Activated CD4-positive, alpha-beta T cell treated with anti-CD3 and anti-CD28 coated beads, Interleukin-2, amount 50 U/mL, for 16 hours (primary cell): Measurements from ENCODE around the gene MPO.

Source experiments
- DNase-seq: peaks from one replicate; pipeline ENCODE4 v3.0.0-alpha.2; 2020

The MPO gene

DNA sequence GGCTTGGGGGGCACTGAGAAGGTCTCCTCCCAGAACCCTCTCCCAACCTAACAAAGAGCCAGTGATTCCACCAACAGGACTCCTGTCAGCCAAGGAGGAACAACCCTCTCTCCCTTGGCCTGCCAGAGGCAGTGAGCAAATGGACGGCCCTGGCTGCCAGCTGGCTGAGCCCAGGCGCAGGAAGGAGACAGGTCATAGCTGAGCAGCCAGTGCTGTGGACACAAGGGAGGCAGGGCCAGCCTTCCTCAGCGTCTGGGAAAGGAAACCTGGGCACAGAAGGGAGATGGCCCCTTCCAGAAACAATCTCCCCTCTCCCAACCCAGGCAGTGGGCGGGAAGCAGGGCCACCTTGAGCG, 2.1 kb downstream of the MPO start:
- no peak for DNase-seq

- DNase-seq, result no peak
Measured at GRCh38 chr17:58277802-58278595, 2.7 kb downstream of the MPO start.

DNA sequence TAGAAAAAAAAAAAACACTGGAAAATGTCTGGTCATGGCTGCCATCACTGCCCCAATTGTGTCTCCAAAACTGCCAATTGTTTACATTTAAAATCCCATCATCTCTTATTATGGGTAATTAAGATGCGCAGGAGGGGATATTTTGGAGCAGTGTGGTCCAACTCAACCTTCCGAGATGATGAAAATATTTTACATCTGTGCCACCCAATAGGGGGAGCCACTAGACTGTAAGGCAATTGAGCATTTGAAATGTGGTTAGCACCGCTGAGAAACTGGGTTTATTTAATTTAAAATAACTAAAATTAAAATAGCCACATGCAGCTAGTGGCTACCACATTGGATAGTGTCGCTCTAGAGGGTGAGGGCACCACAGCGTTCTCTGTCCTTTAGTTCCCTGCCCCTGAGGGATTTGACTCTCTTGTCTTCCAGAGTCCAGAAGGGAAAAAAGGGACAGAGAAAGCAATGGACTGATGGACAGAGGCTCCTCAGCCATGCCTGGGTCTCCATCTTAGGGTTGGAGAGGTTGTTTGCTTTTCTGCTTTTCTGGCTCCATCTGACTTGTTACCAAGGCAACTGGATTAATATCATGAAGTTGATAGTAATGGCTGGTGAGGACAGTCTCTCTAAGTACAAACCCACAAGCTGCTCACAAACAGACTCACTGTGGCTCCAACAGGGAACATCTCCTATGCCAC, 3.5 kb downstream of the MPO start:
- peak; percentile 38 for DNase-seq

DNA sequence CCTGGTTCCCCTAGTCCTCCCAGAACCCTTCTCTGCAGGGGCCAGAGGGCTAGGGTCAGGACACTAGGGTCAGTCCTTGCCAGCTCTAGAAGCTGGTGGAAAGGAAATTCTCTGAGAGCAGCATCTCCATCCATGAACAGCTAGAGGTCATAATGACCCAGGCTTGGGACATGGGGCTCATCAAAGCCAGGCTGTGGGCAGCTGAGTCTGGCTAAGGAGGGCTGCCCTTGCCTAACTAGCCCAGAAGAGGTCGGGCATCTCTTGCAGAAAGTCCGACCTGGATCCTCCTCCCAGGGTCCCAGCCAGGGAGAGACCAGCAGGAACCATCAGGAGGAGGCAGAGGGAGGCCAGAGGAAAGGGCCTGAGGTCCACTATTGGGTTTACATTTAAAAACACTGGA, 4.3 kb downstream of the MPO start:
- no peak for DNase-seq

- no peak for DNase-seq
Measured at GRCh38 chr17:58275417-58275816, 5.3 kb downstream of the MPO start.

DNA sequence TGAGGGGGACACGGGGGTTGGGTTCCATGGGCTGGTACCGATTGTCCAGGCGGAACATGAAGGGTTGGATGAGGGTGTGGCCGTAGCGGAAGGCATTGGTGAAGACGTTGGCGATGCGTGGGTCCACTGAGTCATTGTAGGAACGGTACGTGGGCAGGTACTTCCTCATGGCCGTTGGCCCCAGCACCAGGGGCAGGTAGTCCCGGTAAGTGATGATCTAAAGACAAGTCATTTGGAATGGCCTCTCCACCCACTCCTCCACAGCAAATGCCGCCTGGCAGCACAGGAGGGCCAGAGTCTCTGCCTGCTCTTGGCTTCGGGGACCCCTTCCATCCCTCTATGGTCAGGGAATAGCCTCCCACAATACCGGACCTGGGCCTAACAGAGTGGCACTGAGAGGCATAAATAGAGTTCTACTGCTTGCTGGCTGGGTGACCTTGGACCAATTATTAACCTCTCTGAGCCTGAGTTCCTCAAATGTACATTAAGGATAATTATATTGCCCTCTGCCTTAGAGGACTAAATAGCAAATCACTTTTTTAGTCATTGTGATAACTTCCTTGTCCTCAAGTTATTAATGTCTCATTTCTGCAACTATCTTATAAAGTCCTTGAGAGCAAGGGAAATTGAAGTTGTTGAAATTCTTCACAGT, 7.2 kb downstream of the MPO start:
- DNase-seq, result peak; percentile 15

DNA sequence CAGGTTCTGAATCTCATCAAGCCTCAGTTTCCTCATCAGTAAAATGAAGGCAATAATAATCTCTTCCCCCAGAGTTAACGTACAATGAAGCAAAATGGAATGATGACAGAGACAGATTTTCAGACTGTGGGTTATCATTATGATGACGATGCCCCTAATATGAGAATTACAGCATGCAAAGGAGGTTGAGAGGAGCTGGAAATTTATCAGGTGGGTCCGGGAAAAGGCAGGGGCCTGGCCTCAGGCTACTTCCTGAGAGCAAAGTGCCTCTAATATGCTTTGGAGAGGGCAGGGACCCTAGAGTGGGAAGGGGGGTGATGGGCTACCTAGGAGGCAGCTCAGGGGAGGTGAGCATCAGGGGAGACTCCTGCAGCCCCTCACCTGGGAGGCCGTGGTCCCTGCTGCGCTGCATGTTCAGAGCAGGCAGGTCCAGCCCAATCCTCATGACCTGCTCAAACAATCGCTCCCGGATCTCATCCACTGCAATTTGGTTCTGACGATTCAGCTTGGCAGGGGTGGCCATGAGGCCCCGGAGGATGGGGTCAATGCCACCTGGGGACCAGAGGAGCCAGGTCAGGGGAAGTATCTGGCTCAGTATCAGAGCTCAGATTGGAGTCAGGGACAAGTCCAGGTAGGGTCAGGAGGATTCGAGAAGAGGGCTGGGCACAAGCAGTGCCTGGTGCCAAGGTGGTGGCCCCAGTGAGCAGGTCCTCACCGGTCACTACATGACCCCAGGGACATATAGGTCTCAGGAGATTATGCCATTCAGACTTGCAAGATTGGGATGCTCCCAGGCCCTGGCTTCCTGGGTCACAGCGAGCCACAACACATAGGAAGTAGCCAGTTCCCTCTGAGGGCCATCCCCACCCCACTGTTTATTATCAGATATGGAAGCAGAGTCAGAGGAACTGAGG, 8.1 kb downstream of the MPO start:
- no peak for DNase-seq

GRCh38 chr17:58271216-58271931, 9.4 kb downstream of the MPO start:
- no peak for DNase-seq

GRCh38 chr17:58270476-58271215, 10.1 kb downstream of the MPO start:
- no peak for DNase-seq

- DNase-seq, result no peak
Measured at GRCh38 chr17:58269557-58270291, 11.0 kb downstream of the MPO start.

DNA sequence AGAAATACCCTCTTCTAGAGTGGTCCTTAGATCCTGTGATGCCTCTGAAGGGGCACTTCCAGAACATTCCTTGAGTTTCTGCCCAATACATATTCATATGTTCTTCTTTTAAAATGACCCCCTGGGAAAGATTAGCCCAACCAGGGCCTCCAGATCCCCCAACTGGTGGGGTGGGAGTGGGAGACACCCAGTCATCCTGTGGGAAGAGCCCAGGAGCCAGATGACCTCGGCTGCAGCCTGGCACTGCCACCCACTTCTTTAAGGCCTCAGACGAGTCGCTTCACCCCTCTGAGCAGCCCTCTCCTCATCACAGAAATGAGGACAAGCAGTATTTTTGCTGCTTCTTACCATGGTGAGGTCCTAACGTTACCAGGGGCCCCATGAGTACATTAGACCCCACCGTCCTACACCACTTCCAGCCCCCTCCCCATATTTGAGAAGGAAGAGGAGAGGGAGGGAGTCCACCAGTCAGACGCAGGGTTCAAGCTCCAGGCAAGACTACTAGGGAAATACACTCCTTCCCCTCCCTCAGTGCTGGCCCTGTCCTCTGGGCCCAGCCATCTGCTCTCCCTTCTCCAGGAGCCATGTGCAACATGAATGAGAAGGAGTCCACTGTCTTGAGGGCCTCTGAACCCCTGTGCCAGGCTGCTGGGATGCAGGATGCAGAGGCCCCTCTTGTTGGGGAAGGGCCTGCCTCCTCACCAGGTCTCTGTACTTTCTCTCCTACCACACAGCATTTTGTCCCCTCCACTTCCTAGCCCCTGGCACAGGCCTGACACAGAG, 11.8 kb downstream of the MPO start:
- DNase-seq, result no peak

DNA sequence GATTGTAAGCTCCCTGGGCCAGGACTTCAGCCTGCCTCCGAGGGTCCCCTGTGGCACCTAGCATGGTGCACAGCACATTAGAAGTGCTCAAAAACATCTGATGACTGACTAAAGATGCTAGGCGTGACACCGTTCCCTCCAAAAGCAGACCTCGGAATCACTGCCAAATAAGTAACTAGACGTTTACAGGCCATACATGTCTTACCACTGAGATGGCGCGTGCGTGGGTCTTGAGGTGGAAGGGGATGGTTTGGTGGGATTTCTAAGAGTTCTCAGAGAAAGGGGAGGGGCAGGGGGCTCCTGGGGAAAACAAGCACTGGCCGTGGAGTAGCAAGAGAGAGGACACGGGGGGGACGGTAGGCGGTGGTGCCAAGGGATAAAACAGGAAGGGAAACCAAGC, 12.4 kb downstream of the MPO start:
- DNase-seq, result no peak

DNA sequence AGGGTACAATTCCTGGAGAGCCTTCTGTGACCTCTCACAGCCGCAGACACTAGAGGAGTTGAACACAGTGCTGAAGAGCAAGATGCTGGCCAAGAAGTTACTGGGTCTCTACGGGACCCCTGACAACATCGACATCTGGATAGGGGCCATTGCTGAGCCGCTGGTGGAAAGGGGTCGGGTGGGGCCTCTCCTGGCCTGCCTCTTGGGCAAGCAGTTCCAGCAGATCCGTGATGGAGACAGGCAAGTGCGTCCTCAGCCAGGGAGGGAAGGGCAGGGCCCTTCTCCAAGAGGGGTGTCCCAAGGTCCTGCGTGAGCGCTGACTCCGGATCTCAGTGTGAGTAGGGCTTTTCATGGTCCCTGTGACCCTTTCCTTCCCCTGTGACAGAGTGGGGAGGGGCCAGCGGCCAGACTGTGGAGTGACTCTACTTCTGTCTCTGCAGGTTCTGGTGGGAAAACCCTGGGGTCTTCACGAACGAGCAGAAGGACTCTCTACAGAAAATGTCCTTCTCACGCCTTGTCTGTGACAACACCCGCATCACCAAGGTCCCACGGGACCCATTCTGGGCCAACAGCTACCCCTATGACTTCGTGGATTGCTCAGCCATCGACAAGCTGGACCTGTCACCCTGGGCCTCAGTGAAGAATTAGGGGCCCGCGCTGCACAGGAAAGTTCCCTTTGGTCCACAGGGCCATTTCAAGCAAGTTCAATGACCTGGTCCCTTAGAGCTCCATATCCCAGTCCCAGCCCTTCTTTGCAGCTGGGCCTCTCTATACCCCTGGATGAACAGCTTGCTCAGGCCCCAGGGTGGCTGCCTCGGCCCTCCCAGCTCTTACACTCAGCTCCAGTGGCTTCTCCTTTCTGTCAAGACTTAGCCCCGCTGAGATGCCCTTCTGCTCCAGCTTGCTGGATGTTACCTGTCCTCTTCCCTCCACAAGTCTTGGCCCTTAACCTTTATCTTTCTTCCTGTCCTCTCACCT, 13.1 kb downstream of the MPO start:
- no peak for DNase-seq

DNA sequence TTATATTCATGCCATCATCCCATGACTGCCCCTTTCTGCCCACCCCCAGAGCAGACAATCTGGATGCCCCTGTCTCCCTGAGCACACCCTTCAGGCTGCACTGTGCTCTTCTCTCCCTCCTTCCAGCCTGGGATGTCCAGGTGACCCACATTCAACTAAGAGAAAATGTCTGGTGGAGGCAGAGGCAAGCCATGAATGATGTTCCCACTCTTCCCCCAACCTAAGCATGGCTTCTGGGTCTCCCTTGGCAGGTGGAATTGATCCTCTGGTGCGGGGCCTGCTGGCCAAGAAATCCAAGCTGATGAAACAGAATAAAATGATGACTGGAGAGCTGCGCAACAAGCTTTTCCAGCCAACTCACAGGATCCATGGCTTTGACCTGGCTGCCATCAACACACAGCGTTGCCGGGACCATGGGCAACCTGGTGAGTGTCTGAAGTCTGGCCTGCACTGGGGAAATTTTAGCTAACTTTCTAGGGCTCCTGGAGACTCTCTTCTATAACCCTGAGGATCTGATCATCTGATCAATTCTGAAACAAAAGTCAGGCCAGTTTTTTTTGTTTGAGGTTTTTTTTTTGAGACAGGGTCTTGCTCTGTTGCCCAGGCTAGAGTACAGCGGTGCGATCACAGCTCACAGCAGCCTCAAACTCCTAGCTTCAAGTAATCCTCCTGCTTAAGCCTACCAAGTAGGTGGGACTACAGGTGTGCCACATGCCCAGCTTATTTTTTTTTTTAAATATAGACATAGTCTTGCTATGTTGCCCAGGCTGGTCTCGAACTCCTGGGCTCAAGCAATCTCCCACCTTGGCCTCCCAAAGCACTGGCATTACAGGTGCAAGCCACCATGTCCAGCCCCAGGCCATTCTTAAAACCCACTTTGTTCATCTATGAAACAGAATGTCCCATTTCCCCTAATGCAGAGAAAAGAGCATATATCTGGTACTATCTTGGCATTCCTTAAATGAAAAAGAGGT, 14.5 kb downstream of the MPO start:
- no peak for DNase-seq

DNA sequence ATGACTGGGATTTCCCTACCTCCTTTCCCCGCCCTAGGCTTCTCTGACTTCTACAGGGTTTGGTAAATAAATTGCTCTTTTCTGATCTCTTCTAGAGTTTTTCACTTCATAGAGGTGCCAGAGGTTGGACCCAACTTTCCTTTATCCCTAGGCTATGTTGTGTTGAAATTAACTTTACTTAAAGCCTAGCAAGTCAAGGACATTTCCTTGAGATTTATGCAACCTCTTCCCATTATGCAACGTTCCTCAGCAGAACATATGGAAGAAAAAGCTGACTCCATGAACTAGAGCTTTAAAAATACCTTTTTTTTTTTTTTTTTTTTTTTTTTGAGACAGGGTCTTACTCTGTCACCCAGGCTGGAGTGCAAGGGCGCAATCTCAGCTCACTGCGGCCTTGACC, 15.5 kb downstream of the MPO start:
- no peak for DNase-seq

DNA sequence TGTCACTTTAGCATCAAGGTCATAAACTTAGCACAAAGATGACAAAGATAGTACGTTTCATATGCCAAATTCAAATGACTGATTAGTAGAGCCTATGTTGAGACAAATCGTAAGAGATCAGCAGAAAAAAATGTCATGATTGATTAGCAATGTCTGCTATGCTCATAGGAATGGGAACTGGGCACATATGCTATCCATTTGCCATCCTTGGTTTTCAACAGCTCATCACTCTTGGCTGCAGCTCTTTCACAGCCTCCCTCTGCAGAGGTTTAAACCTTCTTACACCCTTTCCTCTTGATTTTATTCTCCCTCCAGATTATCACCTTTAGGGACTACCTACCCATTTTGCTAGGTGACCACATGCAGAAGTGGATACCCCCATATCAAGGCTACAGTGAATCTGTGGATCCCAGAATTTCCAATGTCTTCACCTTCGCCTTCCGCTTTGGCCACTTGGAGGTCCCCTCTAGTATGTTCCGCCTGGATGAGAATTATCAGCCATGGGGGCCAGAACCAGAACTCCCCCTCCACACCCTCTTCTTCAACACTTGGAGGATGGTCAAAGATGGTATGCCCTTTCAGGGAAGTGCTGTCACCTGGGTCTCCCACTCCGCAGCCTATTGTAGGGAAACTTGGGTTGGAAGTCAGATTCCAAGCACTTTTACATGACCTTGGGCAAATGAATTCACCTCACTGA, 16.2 kb downstream of the MPO start:
- DNase-seq, result no peak

GRCh38 chr17:58263773-58264172, 17.0 kb downstream of the MPO start:
- no peak for DNase-seq
